HCT116 (cell line): Measurements from ENCODE around the gene QRICH2. TPM values are rescaled to one million over a fixed set of nuclear protein-coding genes. Genes with fewer than 3 reads are reported as not detected.

ENCODE experiments used
- ATAC-seq: fragments of 200-7000 bp; cut with Tn5 transposase; 2 replicates; pipeline ENCODE4 v1.9.1; 2020; ENCODE audit warnings: mild to moderate bottlenecking, moderate library complexity
- BruUV-seq: library from RNA; stranded (reverse); fragments of 400-500 nt; replicated peaks from 2 replicates; lab custom pipeline; 2021; lab: Mats Ljungman, UMichigan
- CTCF ChIA-PET: fragments of 300-600 bp; sonication (Branson Sonifier 250); formaldehyde crosslinking; loops from one replicate; lab custom pipeline; 2021; ENCODE audit warnings: antibody characterized with exemption; lab: Charles Lee
- POLR2A ChIA-PET: fragments of 300-600, 350-600 bp; sonication (Branson Sonifier 250); formaldehyde crosslinking; loops from one replicate; lab custom pipeline; 2021; ENCODE audit warnings: antibody characterized with exemption; lab: Charles Lee
- RAD21 ChIA-PET, 2 experiments: fragments of 300-600 bp; sonication (Branson Sonifier 250); formaldehyde crosslinking; loops; one replicate each; lab custom pipeline; 2023; ENCODE audit warnings: low total read pairs in 2 of 2; ENCODE audit not compliant: uncharacterized antibody in 2 of 2, unreplicated experiment in 2 of 2, low non-redundant PET in 1 of 2; lab: Charles Lee
- DNase-seq: peaks from one replicate; pipeline ENCODE4 v3.0.0-alpha.2; 2010; ENCODE audit warnings: low read depth, low spot score
- H2AFZ ChIP-seq: fragments of 200-600 bp; shearing (Covaris generic), sonication (generic); 2 replicates; pipeline ENCODE4 v1.6.1; 2017; ENCODE audit warnings: low read depth, mixed run types, mixed read lengths, antibody characterized with exemption, low read length; ENCODE audit not compliant: poor library complexity, severe bottlenecking
- H3K27ac ChIP-seq: 2 replicates; pipeline ENCODE4 v1.5.1; 2012; ENCODE audit warnings: low read depth, low read length
- H3K27me3 ChIP-seq: fragments of 200-600 bp; sonication (generic); 2 replicates; pipeline ENCODE4 v1.6.1; 2016; ENCODE audit warnings: mixed run types, low read length, mixed read lengths; ENCODE audit not compliant: insufficient read depth
- H3K36me3 ChIP-seq, 2 experiments: fragments of 200-500 bp in 1 of 2; fragments of 200-600 bp in 1 of 2; sonication (Bioruptor generic) in 1 of 2; sonication (generic) in 1 of 2; 2 replicates each; pipeline versions ENCODE4 v1.5.1 to v1.6.1; 2014 to 2016; ENCODE audit warnings: low read length in 2 of 2, inconsistent platforms in 1 of 2, mixed read lengths in 1 of 2, mixed run types in 1 of 2; ENCODE audit not compliant: insufficient read depth in 2 of 2, control insufficient read depth in 1 of 2
- H3K4me1 ChIP-seq, 2 experiments: fragments of 200-600 bp in 1 of 2; sonication (generic) in 1 of 2; 2 replicates each; pipeline versions ENCODE4 v1.5.1 to v1.6.1; 2012 to 2017; ENCODE audit warnings: low read length in 2 of 2, inconsistent platforms in 1 of 2, mild to moderate bottlenecking in 1 of 2, mixed read lengths in 1 of 2, mixed run types in 1 of 2, moderate library complexity in 1 of 2; ENCODE audit not compliant: insufficient read depth in 2 of 2, control insufficient read depth in 1 of 2
- H3K4me2 ChIP-seq: fragments of 200-600 bp; sonication (generic); 2 replicates; pipeline ENCODE4 v1.6.1; 2017; ENCODE audit warnings: mixed run types, low read length, mixed read lengths
- H3K4me3 ChIP-seq, 2 experiments: fragments of 200-600 bp in 1 of 2; sonication (generic) in 1 of 2; replicated peaks in 1 of 2; 2 replicates each; pipeline ENCODE4 v1.5.1; 2011 to 2016; ENCODE audit warnings: low read length in 2 of 2, control low read depth in 1 of 2, low read depth in 1 of 2, mild to moderate bottlenecking in 1 of 2, mixed read lengths in 1 of 2, mixed run types in 1 of 2
- H3K79me2 ChIP-seq: fragments of 200-600 bp; sonication (generic); 2 replicates; pipeline ENCODE4 v1.6.1; 2017; ENCODE audit warnings: mild to moderate bottlenecking, mixed run types, low read length, moderate library complexity, mixed read lengths; ENCODE audit not compliant: insufficient read depth
- H3K9ac ChIP-seq: fragments of 200-600 bp; sonication (generic); 2 replicates; pipeline ENCODE4 v1.6.1; 2016; ENCODE audit warnings: low read length, mixed read lengths
- H3K9me2 ChIP-seq: fragments of 200-600 bp; sonication (generic), shearing (Covaris generic); 2 replicates; pipeline ENCODE4 v1.6.1; 2017; ENCODE audit warnings: mixed run types, mild to moderate bottlenecking, moderate library complexity; ENCODE audit not compliant: insufficient read depth
- H3K9me3 ChIP-seq, 2 experiments: fragments of 200-500 bp in 1 of 2; fragments of 200-600 bp in 1 of 2; sonication (Bioruptor generic) in 1 of 2; sonication (generic) in 1 of 2; 2 replicates each; pipeline ENCODE4 v1.6.1; 2014 to 2017; ENCODE audit warnings: low read length in 2 of 2, mixed read lengths in 2 of 2, inconsistent platforms in 1 of 2, low read depth in 1 of 2, mild to moderate bottlenecking in 1 of 2, mixed run types in 1 of 2, moderate library complexity in 1 of 2; ENCODE audit not compliant: control insufficient read depth in 1 of 2, insufficient read depth in 1 of 2
- H4K20me1 ChIP-seq: fragments of 200-600 bp; sonication (generic), shearing (Covaris generic); 2 replicates; pipeline ENCODE4 v1.6.1; 2017; ENCODE audit warnings: mixed run types, mild to moderate bottlenecking, moderate library complexity; ENCODE audit not compliant: insufficient read depth
- CBX3 ChIP-seq: IDR thresholded peaks from 2 replicates; pipeline ENCODE4 v1.6.1; 2012; ENCODE audit warnings: low read depth
- ELF1 ChIP-seq: IDR thresholded peaks from 2 replicates; pipeline ENCODE4 v1.6.1; 2012; ENCODE audit warnings: low read depth, borderline replicate concordance
- EZH2 ChIP-seq: fragments of 200-600 bp; sonication (generic); IDR thresholded peaks from 2 replicates; pipeline ENCODE4 v1.6.1; 2017; ENCODE audit warnings: antibody characterized with exemption, mixed run types
- RAD21 ChIP-seq: IDR thresholded peaks from 2 replicates; pipeline ENCODE4 v1.6.1; 2012; ENCODE audit warnings: low read depth, mild to moderate bottlenecking
- SIN3A ChIP-seq: IDR thresholded peaks from 2 replicates; pipeline ENCODE4 v1.6.1; 2012; ENCODE audit warnings: low read depth
- SP1 ChIP-seq: IDR thresholded peaks from 2 replicates; pipeline ENCODE4 v1.6.1; 2012; ENCODE audit warnings: low read depth
- TCF7L2 ChIP-seq: IDR thresholded peaks from 2 replicates; pipeline ENCODE4 v1.7.0; 2011; ENCODE audit warnings: borderline replicate concordance, inconsistent platforms; ENCODE audit not compliant: insufficient read depth, insufficient read length; ENCODE audit errors: extremely low read depth
- YY1 ChIP-seq: IDR thresholded peaks from 2 replicates; pipeline ENCODE4 v1.6.1; 2011; ENCODE audit warnings: low read length, low read depth, moderate library complexity, mild to moderate bottlenecking; ENCODE audit not compliant: insufficient replicate concordance; ENCODE audit errors: extremely low read depth
- ZNF274 ChIP-seq: fragments of 200-500 bp; sonication (Bioruptor generic); IDR thresholded peaks from 2 replicates; pipeline ENCODE4 v1.6.1; 2014; ENCODE audit warnings: mild to moderate bottlenecking, low read depth, low read length, inconsistent platforms
- intact Hi-C: fragments of 100-400 bp; cut with micrococcal nuclease; formaldehyde crosslinking; loops from 2 replicates; pipeline ENCODE4 v1.10.0; 2022
- total RNA-seq: library from RNA; stranded (reverse); gene quantifications from one replicate; pipeline ENCODE4 v1.2.1, GENCODE V29; 2021; ENCODE audit not compliant: unreplicated experiment
- TF ChIP-seq, protein P1 (sequence below): IDR thresholded peaks from 2 replicates; pipeline ENCODE4 v1.6.1; 2012; ENCODE audit warnings: low read depth
- TF ChIP-seq, protein P2 (sequence below): IDR thresholded peaks from 2 replicates; pipeline ENCODE4 v1.6.1; 2011; ENCODE audit warnings: mild to moderate bottlenecking, low read length, moderate library complexity; ENCODE audit not compliant: insufficient replicate concordance; ENCODE audit errors: extremely low read depth

QRICH2 gene
- total RNA-seq, 1 experiment from 2014 or later, result 4.9 TPM

DNA sequence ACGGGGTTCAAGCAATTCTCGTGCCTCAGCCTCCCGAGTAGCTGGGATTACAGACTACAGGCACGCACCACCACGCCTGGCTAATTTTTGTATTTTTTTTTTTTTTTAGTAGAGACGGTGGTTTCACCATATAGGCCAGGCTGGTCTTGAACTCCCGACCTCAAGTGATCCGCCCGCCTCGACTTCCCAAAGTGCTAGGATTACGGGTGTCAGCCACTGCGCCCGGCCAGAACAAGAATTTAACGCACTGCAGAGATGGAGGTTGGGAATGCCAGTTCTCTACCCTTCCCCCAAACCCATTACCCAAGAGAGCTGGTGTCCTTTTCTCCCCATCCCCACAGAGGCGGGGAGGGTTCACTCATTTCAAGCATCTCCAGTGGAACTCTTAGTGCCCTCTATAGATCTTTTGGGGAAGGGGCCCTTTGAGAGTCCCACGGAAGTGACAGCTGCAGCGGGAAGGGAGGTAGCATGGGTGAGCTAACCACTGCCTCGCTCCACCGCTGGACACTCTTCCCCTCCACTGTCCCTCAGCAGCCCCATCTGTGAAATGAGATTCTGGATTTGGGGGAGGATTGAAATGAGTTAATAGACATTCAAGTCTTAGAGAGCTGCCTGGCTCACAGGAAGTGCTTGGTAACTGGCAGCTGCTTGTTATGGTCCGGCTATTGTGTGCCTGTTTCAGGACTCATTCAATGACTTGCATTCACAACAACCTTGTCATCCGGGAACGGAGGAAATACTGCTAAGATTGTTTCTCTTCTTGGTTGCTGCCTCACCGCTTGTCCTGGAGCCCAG is 46.5 kb downstream of the QRICH2 start:
- H2AFZ ChIP-seq, result no peak overlapping the region
- no peak overlapping the region for H3K4me3 ChIP-seq
- BruUV-seq, result no TSS peak
- RAD21 ChIA-PET, result no interaction called here
- peaks cover 10% of the 10 kb centered on the region for H3K79me2 ChIP-seq
- no peak overlapping the region for H3K27ac ChIP-seq
- H4K20me1 ChIP-seq, result no peaks in the 10 kb centered on the region
- H3K9ac ChIP-seq, result no peak overlapping the region
- POLR2A ChIA-PET, result interaction anchor here (0.5 kb wide), 1 partner anchor 13 kb away, joined by 3 read pairs; no protein-coding TSS in a partner anchor
- CTCF ChIA-PET, result interaction anchor here (3.4 kb wide), 1 partner anchor 18 kb away, joined by 34 read pairs; no protein-coding TSS in a partner anchor
- intact Hi-C loops, result no loop called here
- no peaks in the 10 kb centered on the region for H3K9me3 ChIP-seq
- H3K27me3 ChIP-seq, result no peaks in the 10 kb centered on the region
- ATAC-seq (no peak), DNase-seq (no peak)
- TF ChIP-seq EZH2 (no peak), RAD21 (no peak), YY1 (no peak), TCF7L2 (no peak), SP1 (no peak), CBX3 (no peak), ELF1 (no peak), ZNF274 (no peak), SIN3A (no peak)
- TF ChIP-seq, protein P1, sequence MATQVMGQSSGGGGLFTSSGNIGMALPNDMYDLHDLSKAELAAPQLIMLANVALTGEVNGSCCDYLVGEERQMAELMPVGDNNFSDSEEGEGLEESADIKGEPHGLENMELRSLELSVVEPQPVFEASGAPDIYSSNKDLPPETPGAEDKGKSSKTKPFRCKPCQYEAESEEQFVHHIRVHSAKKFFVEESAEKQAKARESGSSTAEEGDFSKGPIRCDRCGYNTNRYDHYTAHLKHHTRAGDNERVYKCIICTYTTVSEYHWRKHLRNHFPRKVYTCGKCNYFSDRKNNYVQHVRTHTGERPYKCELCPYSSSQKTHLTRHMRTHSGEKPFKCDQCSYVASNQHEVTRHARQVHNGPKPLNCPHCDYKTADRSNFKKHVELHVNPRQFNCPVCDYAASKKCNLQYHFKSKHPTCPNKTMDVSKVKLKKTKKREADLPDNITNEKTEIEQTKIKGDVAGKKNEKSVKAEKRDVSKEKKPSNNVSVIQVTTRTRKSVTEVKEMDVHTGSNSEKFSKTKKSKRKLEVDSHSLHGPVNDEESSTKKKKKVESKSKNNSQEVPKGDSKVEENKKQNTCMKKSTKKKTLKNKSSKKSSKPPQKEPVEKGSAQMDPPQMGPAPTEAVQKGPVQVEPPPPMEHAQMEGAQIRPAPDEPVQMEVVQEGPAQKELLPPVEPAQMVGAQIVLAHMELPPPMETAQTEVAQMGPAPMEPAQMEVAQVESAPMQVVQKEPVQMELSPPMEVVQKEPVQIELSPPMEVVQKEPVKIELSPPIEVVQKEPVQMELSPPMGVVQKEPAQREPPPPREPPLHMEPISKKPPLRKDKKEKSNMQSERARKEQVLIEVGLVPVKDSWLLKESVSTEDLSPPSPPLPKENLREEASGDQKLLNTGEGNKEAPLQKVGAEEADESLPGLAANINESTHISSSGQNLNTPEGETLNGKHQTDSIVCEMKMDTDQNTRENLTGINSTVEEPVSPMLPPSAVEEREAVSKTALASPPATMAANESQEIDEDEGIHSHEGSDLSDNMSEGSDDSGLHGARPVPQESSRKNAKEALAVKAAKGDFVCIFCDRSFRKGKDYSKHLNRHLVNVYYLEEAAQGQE, result no peak
- TF ChIP-seq, protein P2, sequence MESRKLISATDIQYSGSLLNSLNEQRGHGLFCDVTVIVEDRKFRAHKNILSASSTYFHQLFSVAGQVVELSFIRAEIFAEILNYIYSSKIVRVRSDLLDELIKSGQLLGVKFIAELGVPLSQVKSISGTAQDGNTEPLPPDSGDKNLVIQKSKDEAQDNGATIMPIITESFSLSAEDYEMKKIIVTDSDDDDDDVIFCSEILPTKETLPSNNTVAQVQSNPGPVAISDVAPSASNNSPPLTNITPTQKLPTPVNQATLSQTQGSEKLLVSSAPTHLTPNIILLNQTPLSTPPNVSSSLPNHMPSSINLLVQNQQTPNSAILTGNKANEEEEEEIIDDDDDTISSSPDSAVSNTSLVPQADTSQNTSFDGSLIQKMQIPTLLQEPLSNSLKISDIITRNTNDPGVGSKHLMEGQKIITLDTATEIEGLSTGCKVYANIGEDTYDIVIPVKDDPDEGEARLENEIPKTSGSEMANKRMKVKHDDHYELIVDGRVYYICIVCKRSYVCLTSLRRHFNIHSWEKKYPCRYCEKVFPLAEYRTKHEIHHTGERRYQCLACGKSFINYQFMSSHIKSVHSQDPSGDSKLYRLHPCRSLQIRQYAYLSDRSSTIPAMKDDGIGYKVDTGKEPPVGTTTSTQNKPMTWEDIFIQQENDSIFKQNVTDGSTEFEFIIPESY, result no peak
- H3K4me1 ChIP-seq, result peaks cover 25 to 35% of the 10 kb centered on the region in 2 experiments
- no peaks in the 10 kb centered on the region for H3K36me3 ChIP-seq
- H3K4me2 ChIP-seq, result no peak overlapping the region
- H3K9me2 ChIP-seq, result no peaks in the 10 kb centered on the region
